ENCODE measurements around the gene CELF2. TPM values are rescaled to one million over a fixed set of nuclear protein-coding genes. Genes with fewer than 3 reads are reported as not detected.

Gene CELF2
- total and polyA plus RNA-seq, 8 donors = 58.0 to 107 (median 65.9) TPM

- Histone ChIP-seq H3K36me3 (no peaks in the 10 kb centered on the region), H3K27me3 (peaks cover 0 to 53% of the 10 kb centered on the region in 2 donors), H3K9me3 (no peaks in the 10 kb centered on the region), H3K4me3 (no peak overlapping the region), H3K27ac (peak overlapping the region; percentile 27 to 64), H3K4me1 (peaks cover 0 to 13% of the 10 kb centered on the region in 2 donors)
- ATAC-seq (peak; percentile 17), DNase-seq (no peak)
- no peak for TF ChIP-seq CTCF (IDR thresholded peaks at IDR 0.05)
- intact Hi-C loops (cut with DNase I) = no loop called here
These were observed 5.7 kb upstream of the CELF2 start for GRCh38 chr10:11011984-11012383.

DNA sequence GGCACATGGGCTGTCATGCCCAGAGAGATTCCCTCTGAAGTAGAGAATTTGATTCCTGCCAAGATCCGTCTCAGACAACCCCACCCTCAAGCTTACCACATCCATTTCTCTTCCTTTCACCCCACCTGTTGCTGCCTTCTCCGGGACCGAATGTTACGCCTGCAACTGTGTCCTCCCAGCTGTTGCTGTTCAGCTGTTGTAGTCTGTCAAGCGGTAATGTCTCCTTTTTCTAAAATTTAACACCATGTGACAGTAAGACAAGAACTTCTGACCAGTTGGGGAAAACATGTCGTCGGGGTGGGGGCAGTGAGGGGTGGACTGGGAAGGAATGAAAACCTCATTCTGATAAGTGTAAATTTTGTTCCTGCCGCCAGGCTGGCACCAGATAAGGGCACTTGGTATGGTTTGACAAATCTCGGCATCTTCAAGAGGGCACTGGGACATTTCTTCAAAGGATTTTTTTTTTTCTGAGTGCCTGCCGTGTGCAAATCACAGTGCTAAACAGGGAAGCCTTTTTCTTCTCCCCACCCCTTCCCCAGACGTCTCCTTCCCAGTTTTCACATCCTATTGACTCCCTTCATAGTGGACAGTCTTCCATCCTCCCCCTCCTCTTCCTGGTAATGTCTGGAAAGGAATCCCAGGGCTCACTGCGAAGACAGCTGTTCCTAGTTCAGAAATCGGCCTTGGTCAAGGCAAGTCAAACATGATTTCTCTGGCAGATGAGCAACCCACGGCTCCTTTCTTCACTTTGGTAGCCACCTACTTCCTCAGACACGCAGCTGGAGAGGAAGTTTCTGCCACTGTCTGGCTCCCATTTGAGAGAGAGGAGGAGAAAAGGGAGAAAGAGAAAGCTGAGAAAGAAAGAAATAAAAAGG is 5.0 kb upstream of the CELF2 start:
- peaks cover 0 to 13% of the 10 kb centered on the region in 2 donors for H3K4me1 ChIP-seq
- H3K27me3 ChIP-seq = peaks cover 2 to 57% of the 10 kb centered on the region in 2 donors
- TF ChIP-seq CTCF (IDR thresholded peaks at IDR 0.05) = no peak
- intact Hi-C loops (cut with DNase I) = no loop called here
- ATAC-seq (peak; percentile 23), DNase-seq (peak in 1 of 4 donors; percentile 35)
- H3K9me3 ChIP-seq = no peaks in the 10 kb centered on the region
- peak overlapping the region; percentile 27 to 64 for H3K27ac ChIP-seq
- no peaks in the 10 kb centered on the region for H3K36me3 ChIP-seq
- no peak overlapping the region for H3K4me3 ChIP-seq

GRCh38 chr10:11013836-11014235 is 3.8 kb upstream of the CELF2 start:
- Histone ChIP-seq H3K9me3 (no peaks in the 10 kb centered on the region), H3K36me3 (no peaks in the 10 kb centered on the region), H3K4me1 (peaks cover 0 to 13% of the 10 kb centered on the region in 2 donors), H3K27me3 (peaks cover 2 to 62% of the 10 kb centered on the region in 2 donors), H3K4me3 (no peak overlapping the region), H3K27ac (peak overlapping the region in 1 of 2 donors; percentile 64)
- ATAC-seq (no peak), DNase-seq (no peak)
- intact Hi-C loops (cut with DNase I) = no loop called here
- TF ChIP-seq CTCF (IDR thresholded peaks at IDR 0.05) = no peak

DNA sequence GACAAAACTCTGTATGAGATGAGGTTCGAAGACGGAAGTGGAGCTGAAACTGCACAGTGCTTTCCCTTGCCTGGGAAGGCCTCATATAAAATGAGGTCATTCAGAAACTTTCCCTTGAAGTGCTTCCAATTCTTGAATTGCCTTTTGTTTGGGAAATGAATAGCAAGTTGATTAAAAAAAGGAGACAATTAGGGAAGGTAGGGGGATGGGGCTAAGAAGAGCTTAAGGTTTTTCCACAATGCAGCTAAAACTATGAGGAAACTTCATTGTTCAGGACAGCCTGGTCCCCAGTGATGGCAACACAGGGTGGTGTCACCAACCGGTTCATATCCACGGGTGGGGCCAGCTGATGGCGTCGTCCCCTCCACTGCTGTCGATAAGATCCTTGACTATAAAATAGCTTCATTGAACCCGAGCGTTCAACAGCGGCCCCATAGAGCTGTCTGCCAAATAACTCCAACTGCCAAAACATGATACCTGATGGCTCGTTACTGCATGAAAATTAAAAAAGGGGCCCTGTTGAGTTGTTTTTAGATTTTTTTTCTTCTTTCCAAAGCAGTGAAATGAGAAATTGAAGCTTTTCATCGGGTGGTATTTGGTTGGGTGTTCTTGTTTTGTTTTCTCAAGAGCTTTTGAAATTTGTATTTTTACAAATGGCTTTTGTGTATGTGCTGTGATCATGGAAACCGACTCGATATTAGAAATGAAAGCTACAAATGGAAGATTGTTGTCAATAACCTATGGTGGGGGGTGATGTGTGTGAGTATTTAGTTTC is 2.8 kb upstream of the CELF2 start:
- Histone ChIP-seq H3K27ac (peak overlapping the region; percentile 50 to 54), H3K4me3 (no peak overlapping the region), H3K4me1 (peaks cover 0 to 13% of the 10 kb centered on the region in 2 donors), H3K9me3 (no peaks in the 10 kb centered on the region), H3K36me3 (no peaks in the 10 kb centered on the region), H3K27me3 (peaks cover 2 to 72% of the 10 kb centered on the region in 2 donors)
- no peak for TF ChIP-seq CTCF (IDR thresholded peaks at IDR 0.05)
- intact Hi-C loops (cut with DNase I) = no loop called here
- DNase-seq (peak in 2 of 4 donors; percentile 44 to 67), ATAC-seq (no peak)

DNA sequence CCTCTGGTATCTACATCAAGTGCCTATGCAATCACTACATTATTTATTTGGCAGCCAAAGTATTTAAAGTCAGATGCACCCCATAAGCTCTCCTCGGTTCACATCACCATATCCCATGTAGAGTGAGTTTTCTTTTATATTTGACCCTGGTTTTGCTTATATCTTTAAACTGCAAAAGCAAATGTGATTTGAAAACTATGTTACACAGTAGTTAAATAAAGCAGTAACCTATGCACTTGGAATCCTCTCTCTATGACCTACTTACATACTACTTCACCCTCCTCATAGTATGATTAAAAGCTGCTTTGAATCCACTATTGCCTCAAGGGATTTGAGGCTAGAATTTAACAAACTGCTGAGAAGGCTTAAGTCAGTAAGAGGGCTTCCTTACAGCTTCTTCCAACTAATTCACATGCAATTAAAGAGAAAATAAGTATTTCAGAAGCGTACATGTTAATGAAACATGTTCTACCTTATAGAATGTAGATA is 2.2 kb upstream of the CELF2 start:
- Histone ChIP-seq H3K27ac (peak overlapping the region; percentile 50 to 54), H3K4me1 (peaks cover 0 to 13% of the 10 kb centered on the region in 2 donors), H3K36me3 (no peaks in the 10 kb centered on the region), H3K4me3 (no peak overlapping the region), H3K27me3 (peaks cover 2 to 79% of the 10 kb centered on the region in 2 donors), H3K9me3 (no peaks in the 10 kb centered on the region)
- ATAC-seq = no peak
- TF ChIP-seq CTCF (IDR thresholded peaks at IDR 0.05) = no peak
- intact Hi-C loops (cut with DNase I) = no loop called here
- DNase-seq = no peak

Data from left lung (tissue), 10 donors.